ENCODE measurements around the gene RCL1. TPM values are rescaled to one million over a fixed set of nuclear protein-coding genes. Genes with fewer than 3 reads are reported as not detected.

RCL1 gene
- polyA plus RNA-seq, 1 donor = 13.5 TPM

- DNase-seq (ENCODE audit: low read depth) = no peak
Observed at GRCh38 chr9:4810565-4810964, 17.8 kb downstream of the RCL1 start.

- DNase-seq (ENCODE audit: low read depth) = no peak
Observed at GRCh38 chr9:4811824-4812223, 19.1 kb downstream of the RCL1 start.

DNA sequence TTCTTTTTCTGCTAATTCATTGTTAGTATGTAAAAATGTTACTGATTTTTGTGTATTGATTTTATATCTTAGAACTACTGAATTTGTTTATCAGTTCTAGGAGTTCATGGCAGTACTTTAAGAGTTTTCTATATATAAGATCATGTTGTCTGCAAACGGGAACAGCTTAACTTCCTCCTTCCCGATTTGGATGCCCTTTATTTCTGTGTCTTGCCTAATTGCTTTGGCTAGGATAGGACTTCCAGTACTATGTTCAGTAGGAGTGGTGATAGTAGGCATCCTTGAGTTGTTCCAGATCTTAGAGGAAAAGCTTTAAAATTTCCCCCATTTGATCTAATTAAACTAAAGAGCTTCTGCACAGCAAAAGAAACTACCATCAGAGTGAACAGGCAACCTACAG lies 20.1 kb downstream of the RCL1 start:
- no peak for DNase-seq (ENCODE audit: low read depth)

GRCh38 chr9:4814913-4815312 lies 22.2 kb downstream of the RCL1 start:
- DNase-seq (ENCODE audit: low read depth) = no peak

- no peak for DNase-seq (ENCODE audit: low read depth)
Observed at GRCh38 chr9:4815381-4815956, 22.7 kb downstream of the RCL1 start.

DNA sequence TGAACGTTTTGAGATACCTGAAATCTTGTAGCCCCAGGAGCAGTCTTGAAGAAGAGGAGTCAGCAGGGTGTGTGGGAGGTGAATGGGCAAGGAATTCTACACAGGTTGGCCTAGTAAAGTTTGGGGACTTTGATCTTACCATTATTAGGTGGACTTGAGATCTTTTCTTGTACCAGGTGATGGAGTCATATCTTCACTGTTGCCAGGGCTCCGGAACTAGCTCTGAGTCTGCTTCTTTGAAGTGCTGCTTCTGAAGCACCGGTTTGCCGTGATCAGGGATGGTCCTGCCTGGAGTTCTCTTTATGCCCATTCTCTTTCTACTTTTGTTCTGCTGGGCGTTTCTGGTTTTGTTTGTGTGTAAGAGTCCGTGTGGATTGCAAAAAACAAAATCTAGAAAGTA lies 27.4 kb downstream of the RCL1 start:
- DNase-seq (ENCODE audit: low read depth) = no peak

DNA sequence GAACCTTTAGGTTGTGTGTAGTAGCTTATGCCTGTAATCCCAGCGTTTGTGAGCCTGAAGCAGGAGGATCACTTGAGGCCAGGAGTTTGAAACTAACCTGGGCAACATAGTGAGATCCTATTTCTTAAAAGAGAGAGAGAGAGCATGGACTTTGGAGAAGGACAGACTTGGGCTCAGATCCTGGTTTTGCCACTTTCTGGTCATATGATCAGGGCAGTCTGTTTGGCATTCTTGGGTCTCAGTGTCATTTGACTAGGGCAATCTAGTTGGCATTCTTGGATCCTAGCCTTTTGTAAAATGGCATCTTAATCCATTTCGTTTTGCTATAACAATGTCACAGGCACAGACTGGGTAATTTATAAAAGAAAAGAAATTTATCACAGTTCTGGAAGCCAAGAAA lies 28.4 kb downstream of the RCL1 start:
- no peak for DNase-seq (ENCODE audit: low read depth)

GRCh38 chr9:4822057-4822456 lies 29.3 kb downstream of the RCL1 start:
- no peak for DNase-seq (ENCODE audit: low read depth)

DNA sequence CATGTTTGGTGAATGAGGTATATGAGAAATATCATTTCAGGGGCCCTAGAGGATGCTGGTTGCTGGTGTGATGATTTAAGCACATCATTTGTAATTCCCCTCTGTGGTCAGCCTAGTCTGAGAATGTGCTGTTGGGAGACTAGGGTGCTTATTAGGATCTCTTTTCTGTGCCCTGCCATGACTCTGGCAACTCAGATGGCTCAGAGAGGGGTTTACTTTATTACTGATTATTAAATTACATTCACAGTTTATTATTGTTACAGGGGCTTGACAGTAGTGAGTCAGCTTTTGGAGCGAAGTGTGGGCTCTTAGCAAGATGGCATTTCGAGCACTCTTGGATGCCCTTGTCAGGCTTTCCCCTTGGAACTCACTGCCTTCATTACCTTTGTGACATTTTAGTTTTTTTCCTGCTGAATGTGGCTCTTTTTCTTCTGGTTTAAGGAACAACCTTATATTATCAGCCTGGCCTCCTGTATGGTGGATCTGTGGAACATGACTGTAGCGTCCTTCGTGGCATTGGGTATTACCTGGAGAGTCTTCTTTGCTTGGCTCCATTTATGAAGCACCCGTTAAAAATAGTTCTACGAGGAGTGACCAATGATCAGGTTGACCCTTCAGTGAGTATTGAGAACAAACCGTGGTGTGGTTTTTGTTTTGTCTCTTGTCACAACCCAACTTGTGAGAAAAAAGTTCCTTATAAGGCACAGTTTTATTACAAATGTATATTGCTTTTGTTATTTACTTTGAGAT lies 33.8 kb downstream of the RCL1 start:
- DNase-seq (ENCODE audit: low read depth) = no peak

DNA sequence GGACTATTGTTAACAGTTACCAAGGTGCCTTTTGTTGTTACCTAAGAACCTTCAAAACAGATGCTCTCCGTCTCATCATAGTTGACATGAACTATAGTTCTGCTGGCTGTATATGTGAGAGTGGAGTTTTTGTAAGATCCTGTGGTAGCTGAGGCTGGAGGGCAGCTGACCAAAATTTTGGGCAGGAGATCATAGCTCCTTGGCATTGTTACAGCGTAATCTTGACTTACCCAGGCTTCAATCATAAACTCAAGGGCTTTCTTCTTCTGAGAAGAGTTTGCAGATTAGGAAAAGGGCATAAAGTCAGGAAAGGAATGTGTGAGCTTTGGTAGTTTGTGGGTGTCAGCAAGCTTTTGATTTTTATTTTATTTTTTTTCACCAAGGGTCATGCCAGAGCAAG lies 34.5 kb downstream of the RCL1 start:
- DNase-seq (ENCODE audit: low read depth) = no peak

- no peak for DNase-seq (ENCODE audit: low read depth)
Observed at GRCh38 chr9:4828761-4829160, 36.0 kb downstream of the RCL1 start.

DNA sequence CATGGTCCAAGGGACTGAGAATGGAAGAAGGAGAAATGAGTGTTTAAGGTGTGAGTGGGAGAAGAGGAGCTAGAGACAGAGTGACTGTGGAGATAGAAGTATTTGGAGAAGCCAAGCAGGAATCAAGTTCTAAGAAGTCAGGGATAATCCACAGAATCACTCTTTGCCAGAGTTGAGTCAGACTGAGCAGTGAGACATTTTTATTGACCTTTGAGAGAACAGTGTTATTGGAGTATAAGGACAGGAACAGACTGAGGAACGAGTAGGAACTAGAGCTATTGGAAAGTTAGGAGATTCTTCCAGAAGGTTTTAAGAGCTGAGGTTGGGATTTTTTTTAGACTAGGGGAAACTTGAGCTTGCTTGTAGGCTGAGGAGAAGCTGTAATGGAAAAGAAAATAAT lies 37.2 kb downstream of the RCL1 start:
- DNase-seq (ENCODE audit: low read depth) = no peak

DNA sequence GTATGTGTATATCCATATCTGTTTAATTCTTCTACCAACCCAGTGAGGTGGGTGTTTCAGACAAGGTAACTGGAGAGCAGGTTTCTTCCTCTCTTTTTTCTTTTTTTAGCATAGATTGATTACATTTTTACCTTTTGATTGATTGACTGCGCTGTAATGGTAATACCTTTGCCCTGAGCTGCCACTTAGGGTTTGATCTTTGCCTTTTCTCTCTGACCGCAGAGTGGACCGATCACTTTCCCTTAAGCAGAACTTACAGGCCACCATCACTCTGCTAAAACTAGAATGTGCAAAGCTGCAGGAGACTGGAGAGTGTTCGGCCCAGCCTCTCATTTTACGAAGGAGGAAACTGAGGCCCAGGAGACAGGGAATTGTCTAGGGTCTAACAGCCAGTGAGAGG lies 38.0 kb downstream of the RCL1 start:
- DNase-seq (ENCODE audit: low read depth) = no peak

- DNase-seq (ENCODE audit: low read depth) = no peak
Observed at GRCh38 chr9:4831119-4831518, 38.4 kb downstream of the RCL1 start.

DNA sequence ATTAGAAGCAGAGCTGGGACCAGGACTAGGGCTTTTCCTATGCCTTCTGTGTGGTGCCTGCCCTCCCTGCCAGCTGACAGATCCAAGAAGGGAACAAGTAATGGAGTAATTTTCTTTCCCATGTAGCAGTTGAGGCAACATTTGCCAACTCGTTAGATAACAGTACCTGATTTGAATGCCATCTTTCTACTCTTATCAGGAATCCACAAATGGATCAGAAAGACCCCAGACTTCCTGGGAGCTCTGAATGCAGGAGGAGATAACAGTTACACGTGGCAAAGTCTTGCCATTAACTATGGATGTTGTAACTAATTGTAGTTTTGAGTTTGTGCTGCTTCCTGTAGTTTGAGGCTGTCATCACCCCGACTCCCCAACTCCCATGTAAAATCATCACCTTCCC lies 39.2 kb downstream of the RCL1 start:
- no peak for DNase-seq (ENCODE audit: low read depth)

DNA sequence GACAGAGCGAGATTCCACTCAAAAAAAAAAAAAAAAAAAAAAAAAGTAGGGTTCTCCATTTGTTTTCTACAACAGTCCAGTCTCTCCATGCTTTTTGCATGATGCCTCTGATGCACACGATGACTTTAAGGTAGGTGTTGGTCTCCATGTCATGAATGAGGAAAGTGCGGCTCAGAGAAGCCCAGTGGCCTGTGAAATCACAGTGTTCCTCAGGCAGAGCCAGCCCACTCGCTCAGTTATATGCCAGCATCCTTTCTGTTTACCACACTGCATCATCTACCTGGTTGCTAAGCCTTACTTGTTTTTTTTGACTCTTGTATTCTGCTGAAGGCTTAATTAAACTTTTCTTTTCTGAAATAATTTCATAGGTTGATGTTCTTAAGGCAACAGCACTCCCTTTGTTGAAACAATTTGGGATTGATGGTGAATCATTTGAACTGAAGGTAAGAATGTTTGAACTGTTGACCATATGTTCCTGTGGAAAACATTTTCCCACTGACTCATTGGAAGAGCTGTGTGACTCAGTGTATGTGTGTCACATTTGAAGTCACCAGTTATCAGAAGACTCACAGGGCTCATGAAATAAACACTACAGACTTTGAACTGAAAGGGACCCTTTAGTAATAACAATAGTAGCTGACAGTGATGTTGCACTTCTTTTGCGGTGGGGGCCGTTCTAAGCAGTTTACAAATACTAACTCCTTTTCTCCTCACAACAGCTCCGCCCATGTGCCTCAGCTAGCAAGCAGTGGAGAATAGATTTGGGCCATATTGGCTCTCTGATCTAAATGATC lies 40.2 kb downstream of the RCL1 start:
- no peak for DNase-seq (ENCODE audit: low read depth)

DNA sequence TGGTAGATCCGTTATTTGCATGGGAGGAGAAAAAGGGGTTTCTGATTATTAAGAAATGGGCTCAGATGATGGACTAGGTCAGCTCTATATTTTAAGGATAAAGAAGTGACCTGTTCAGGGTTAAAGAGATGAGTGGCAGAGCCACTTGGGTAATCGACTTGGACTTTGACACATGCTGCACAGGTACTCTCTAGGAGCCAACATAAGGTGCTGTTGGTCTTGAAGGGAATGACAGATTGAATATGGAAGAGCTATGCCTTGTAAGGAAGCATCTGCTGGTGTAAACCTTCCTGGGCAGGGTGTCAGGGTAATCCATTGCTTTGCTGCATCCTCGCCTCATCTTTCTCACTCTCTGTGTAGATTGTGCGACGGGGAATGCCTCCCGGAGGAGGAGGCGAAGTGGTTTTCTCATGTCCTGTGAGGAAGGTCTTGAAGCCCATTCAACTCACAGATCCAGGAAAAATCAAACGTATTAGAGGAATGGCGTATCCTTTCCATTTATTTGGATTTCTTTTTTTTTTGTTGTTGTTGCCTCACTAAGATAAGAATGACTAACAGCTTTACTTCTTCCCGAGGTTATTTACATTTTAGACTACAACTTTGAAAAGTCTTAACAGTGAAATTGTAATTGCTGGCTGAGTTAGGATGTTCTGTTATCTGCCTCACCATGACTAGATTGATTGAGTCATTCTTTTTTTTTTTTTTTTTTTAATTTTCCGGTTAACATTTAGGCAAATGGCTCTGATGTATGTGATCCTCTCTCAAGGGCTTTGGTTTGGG lies 41.2 kb downstream of the RCL1 start:
- no peak for DNase-seq (ENCODE audit: low read depth)

GRCh38 chr9:4836676-4837075 lies 43.9 kb downstream of the RCL1 start:
- no peak for DNase-seq (ENCODE audit: low read depth)

DNA sequence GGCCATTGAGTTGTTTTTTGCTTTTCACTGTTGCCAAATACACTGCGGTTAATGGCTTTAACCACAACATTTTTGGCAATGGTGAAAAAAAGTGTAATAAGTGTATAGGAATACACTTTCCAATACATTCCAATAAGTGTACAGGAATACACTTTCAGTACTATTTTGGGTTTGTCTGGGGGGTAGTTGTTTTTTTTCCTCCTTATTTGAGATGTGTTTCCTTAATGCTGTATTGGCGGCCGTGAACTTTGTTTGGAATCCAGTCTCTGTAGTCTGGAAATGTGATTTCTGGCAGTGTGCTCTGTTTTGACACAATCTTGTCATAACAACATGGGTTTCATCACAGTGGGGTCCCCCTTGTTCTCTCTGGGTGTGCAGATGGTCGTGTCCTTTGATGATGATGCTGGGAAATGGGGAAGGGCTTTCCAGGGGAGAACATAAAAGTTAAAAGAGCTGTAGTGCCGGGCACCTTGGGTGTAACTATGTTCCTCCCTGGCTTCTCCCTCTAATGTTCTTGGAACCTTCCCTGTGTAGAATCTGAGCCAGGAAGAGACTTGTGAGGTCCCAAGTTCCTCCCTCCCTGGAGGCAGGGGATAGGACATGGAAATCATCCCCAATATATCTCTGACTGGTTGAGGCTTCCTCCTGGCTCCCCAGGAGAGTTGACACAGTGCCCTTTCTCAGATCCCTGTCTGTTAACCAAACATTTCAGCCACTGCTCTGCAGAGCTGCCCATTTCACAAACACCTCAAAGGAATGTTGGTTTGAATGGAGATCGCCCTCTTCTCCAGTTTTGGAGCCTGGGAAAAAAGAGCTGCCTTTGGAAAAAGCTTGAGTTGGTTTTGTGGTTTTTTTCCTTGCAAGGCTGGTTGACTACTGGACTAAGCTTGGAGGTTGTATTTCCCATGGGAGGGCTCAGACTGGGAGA lies 44.8 kb downstream of the RCL1 start:
- no peak for DNase-seq (ENCODE audit: low read depth)

DNA sequence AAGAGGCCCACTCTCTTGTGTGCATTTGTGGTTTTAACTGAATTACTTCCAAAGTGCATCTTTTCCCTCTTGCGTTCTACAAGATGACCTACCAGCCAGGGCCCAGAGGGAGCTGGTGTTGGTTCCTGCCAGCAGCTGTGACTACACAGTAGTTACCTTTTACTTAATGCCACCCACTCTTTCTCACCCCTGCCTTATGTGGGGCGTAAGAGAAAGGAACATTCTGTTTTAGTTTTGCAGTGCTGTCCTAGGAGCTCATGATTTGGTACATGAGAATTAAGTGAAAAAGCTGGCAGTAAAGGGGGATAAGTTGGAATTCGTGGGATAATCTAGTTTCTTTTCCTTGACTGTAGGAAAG lies 45.4 kb downstream of the RCL1 start:
- no peak for DNase-seq (ENCODE audit: low read depth)

- DNase-seq (ENCODE audit: low read depth) = no peak
Observed at GRCh38 chr9:4839470-4839912, 46.7 kb downstream of the RCL1 start.
